Caco-2 (cell line): Measurements from ENCODE around the gene MUSTN1. TPM values are rescaled to one million over a fixed set of nuclear protein-coding genes. Genes with fewer than 3 reads are reported as not detected.

ENCODE experiments used
- BruUV-seq: library from RNA; stranded (reverse); fragments of 400-500 nt; replicated peaks from 2 replicates; lab custom pipeline; 2021; lab: Mats Ljungman, UMichigan
- CTCF ChIA-PET: fragments of 300-600 bp; sonication (Branson Sonifier 250); formaldehyde crosslinking; loops from one replicate; lab custom pipeline; 2022; ENCODE audit warnings: antibody characterized with exemption; lab: Charles Lee
- POLR2A ChIA-PET: fragments of 300-600 bp; sonication (Branson Sonifier 250); formaldehyde crosslinking; loops from one replicate; lab custom pipeline; 2022; ENCODE audit warnings: antibody characterized with exemption; lab: Charles Lee
- DNase-seq, 2 experiments: peaks; one replicate each; pipeline versions ENCODE4 v3.0.0 to v3.0.0-alpha.2; 2020 to 2022
- H3K27me3 ChIP-seq: replicated peaks from 2 replicates; pipeline ENCODE4 v1.6.0; 2011; ENCODE audit warnings: low read length; ENCODE audit not compliant: control insufficient read depth, insufficient read depth
- H3K36me3 ChIP-seq: 2 replicates; pipeline ENCODE4 v1.5.1; 2011; ENCODE audit warnings: low read length; ENCODE audit not compliant: control insufficient read depth, insufficient read depth
- H3K4me1 ChIP-seq: fragments of 250-450 bp; sonication (Bioruptor Pico); 2 replicates; pipeline ENCODE4 v1.5.1; 2020; ENCODE audit warnings: mild to moderate bottlenecking
- H3K4me3 ChIP-seq: 2 replicates; pipeline ENCODE4 v1.5.1; 2011; ENCODE audit warnings: low read depth, mild to moderate bottlenecking, control low read depth, low read length
- H3K9me3 ChIP-seq: fragments of 250-450 bp; sonication (Bioruptor Pico); 2 replicates; pipeline ENCODE4 v1.5.1; 2020; ENCODE audit warnings: mild to moderate bottlenecking, moderate library complexity
- H3K27ac Mint-ChIP-seq: one replicate; pipeline ENCODE4 v1.8.0; 2022; ENCODE audit warnings: mixed read lengths; ENCODE audit not compliant: unreplicated experiment
- H3K27me3 Mint-ChIP-seq: one replicate; pipeline ENCODE4 v1.8.0; 2022; ENCODE audit warnings: mixed read lengths; ENCODE audit not compliant: insufficient read depth, unreplicated experiment
- H3K36me3 Mint-ChIP-seq: one replicate; pipeline ENCODE4 v1.8.0; 2022; ENCODE audit warnings: mild to moderate bottlenecking, mixed read lengths; ENCODE audit not compliant: insufficient read depth, unreplicated experiment
- H3K4me1 Mint-ChIP-seq: one replicate; pipeline ENCODE4 v1.8.0; 2022; ENCODE audit warnings: low read depth, mixed read lengths; ENCODE audit not compliant: unreplicated experiment
- H3K4me3 Mint-ChIP-seq: one replicate; pipeline ENCODE4 v1.8.0; 2022; ENCODE audit warnings: mild to moderate bottlenecking, moderate library complexity, mixed read lengths; ENCODE audit not compliant: unreplicated experiment
- H3K9me3 Mint-ChIP-seq: one replicate; pipeline ENCODE4 v1.8.0; 2022; ENCODE audit warnings: mixed read lengths; ENCODE audit not compliant: unreplicated experiment
- intact Hi-C: fragments of 100-400 bp; cut with micrococcal nuclease; formaldehyde crosslinking; loops from one replicate; pipeline ENCODE4 v1.10.0; 2022; ENCODE audit not compliant: unreplicated experiment
- total RNA-seq: library from RNA; stranded (reverse); gene quantifications from 2 replicates; pipeline ENCODE4 v1.2.3, GENCODE V29; 2022
- TF ChIP-seq, protein P1 (sequence below), 2 experiments: fragments of 200-600 bp in 1 of 2; IDR thresholded peaks; 1 replicate in 1 of 2; 2 replicates in 1 of 2; pipeline versions ENCODE4 v1.5.1 to v1.8.0; 2011 to 2022; ENCODE audit warnings: antibody characterized with exemption in 1 of 2, control low read depth in 1 of 2, inconsistent platforms in 1 of 2, low read depth in 1 of 2, low read length in 1 of 2, mild to moderate bottlenecking in 1 of 2, moderate library complexity in 1 of 2; ENCODE audit not compliant: insufficient read depth in 1 of 2, severe bottlenecking in 1 of 2, unreplicated experiment in 1 of 2

Gene MUSTN1
- total RNA-seq, 1 experiment from 2014 or later, result 1.8 TPM

DNA sequence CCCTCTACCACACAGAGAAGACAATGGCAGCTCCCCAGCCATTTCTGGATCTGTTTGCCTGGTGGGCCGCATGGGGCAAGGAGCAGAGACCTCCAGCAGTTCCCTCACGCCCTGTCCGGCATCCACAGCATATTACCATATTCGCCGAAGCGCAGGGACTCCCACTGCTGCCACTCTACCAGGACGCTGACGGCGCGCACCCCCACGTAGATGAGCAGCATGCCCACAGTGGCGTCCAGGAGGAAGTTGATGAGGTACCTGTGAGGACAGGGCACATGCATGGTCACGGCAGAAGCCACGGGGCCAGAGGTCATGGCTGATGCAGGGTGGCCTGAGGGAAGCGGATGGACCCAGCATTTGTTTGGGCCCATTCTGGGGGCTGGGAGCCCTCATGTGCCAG, 14.8 kb upstream of the MUSTN1 start:
- Mint-ChIP-seq H3K4me3 (no peak overlapping the region), H3K27ac (no peak overlapping the region), H3K9me3 (no peaks in the 10 kb centered on the region), H3K27me3 (no peaks in the 10 kb centered on the region), H3K4me1 (peaks cover 11% of the 10 kb centered on the region), H3K36me3 (peaks cover 6% of the 10 kb centered on the region)
- ChIA-PET CTCF (no interaction called here), POLR2A (no interaction called here)
- intact Hi-C loops, result loop anchor here (2.0 to 5.0 kb wide), 2 partner anchors 43 to 55 kb away; no protein-coding TSS in a partner anchor
- no peak for DNase-seq
- H3K36me3 ChIP-seq, result peaks cover 2% of the 10 kb centered on the region; the same call in 1 of the 2 replicates
- no peaks in the 10 kb centered on the region for H3K4me1 ChIP-seq
- H3K4me3 ChIP-seq, result no peak overlapping the region
- no peaks in the 10 kb centered on the region for H3K27me3 ChIP-seq
- H3K9me3 ChIP-seq, result no peaks in the 10 kb centered on the region
- TF ChIP-seq, protein P1, sequence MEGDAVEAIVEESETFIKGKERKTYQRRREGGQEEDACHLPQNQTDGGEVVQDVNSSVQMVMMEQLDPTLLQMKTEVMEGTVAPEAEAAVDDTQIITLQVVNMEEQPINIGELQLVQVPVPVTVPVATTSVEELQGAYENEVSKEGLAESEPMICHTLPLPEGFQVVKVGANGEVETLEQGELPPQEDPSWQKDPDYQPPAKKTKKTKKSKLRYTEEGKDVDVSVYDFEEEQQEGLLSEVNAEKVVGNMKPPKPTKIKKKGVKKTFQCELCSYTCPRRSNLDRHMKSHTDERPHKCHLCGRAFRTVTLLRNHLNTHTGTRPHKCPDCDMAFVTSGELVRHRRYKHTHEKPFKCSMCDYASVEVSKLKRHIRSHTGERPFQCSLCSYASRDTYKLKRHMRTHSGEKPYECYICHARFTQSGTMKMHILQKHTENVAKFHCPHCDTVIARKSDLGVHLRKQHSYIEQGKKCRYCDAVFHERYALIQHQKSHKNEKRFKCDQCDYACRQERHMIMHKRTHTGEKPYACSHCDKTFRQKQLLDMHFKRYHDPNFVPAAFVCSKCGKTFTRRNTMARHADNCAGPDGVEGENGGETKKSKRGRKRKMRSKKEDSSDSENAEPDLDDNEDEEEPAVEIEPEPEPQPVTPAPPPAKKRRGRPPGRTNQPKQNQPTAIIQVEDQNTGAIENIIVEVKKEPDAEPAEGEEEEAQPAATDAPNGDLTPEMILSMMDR (IDR thresholded peaks at IDR 0.05; ENCODE audit: insufficient read depth in 1 of 2, low read depth in 1 of 2, low read length in 1 of 2, severe bottlenecking in 1 of 2, unreplicated experiment in 1 of 2), result no peak
- no TSS peak for BruUV-seq

DNA sequence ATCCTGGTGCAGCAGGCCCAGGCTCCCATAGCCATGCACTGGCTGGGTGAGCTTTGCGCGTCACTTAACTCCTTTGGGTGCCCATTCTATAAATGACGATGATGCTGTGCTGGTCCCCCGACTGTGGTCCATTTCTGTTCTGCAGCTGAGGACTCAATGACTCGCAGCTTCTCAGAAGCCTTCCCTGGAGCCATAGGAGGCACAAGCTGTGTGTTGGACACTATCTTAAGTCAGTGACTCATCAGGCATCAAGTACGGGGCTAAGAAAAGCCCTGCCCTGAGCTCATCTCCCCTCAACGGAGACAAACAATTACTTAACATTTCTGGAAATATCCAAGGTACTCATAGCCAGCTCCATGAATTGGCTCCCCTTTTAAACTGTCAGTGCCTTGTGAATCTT, 13.8 kb upstream of the MUSTN1 start:
- intact Hi-C loops, result no loop called here
- no TSS peak for BruUV-seq
- Histone ChIP-seq H3K4me3 (no peak overlapping the region), H3K4me1 (no peaks in the 10 kb centered on the region), H3K36me3 (peaks cover 2% of the 10 kb centered on the region; the same call in 1 of the 2 replicates), H3K9me3 (no peaks in the 10 kb centered on the region), H3K27me3 (no peaks in the 10 kb centered on the region)
- TF ChIP-seq, protein P1 (IDR thresholded peaks at IDR 0.05; ENCODE audit: insufficient read depth in 1 of 2, low read depth in 1 of 2, low read length in 1 of 2, severe bottlenecking in 1 of 2, unreplicated experiment in 1 of 2), result no peak
- Mint-ChIP-seq H3K9me3 (no peaks in the 10 kb centered on the region), H3K4me3 (no peak overlapping the region), H3K4me1 (peaks cover 11% of the 10 kb centered on the region), H3K27me3 (no peaks in the 10 kb centered on the region), H3K36me3 (peaks cover 6% of the 10 kb centered on the region), H3K27ac (no peak overlapping the region)
- ChIA-PET CTCF (interaction anchor here (0.6 kb wide), 2 partner anchors 147 to 753 kb away, joined by 3 to 5 read pairs; no protein-coding TSS in a partner anchor), POLR2A (no interaction called here)
- no peak for DNase-seq

DNA sequence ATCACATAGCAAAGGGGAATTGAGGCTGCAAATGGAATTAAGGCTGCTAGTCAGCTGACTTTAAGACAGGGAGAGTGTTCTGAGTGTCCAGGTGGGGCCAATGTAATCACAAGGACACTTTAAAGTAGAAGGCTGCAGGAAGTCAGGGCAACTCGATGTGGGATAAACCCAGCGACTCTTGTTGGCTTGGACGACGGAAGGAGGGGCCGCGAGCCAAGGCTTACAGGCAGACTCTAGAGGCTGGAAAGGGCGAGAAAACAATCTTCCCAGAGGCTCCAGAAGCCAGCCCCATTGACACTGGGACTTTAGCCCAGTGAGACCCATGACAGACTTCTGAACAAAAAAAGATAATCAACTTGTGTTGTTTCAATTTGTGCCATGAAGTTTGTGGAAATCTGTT, 12.9 kb upstream of the MUSTN1 start:
- CTCF ChIA-PET, result interaction anchor here (0.6 kb wide), 2 partner anchors 105 to 754 kb away, joined by 3 read pairs; no protein-coding TSS in a partner anchor
- no TSS peak for BruUV-seq

More for the DNA sequence above, 12.9 kb upstream of the MUSTN1 start:
- H3K36me3 Mint-ChIP-seq, result peaks cover 6% of the 10 kb centered on the region
- POLR2A ChIA-PET, result no interaction called here
- no peak overlapping the region for H3K27ac Mint-ChIP-seq
- no peaks in the 10 kb centered on the region for H3K9me3 Mint-ChIP-seq
- TF ChIP-seq, protein P1 (IDR thresholded peaks at IDR 0.05; ENCODE audit: insufficient read depth in 1 of 2, low read depth in 1 of 2, low read length in 1 of 2, severe bottlenecking in 1 of 2, unreplicated experiment in 1 of 2), result no peak
- Histone ChIP-seq H3K4me3 (no peak overlapping the region), H3K36me3 (peaks cover 2% of the 10 kb centered on the region; the same call in 1 of the 2 replicates), H3K9me3 (no peaks in the 10 kb centered on the region), H3K4me1 (no peaks in the 10 kb centered on the region), H3K27me3 (no peaks in the 10 kb centered on the region)
- no peak overlapping the region for H3K4me3 Mint-ChIP-seq
- intact Hi-C loops, result no loop called here
- no peaks in the 10 kb centered on the region for H3K27me3 Mint-ChIP-seq
- H3K4me1 Mint-ChIP-seq, result peaks cover 9% of the 10 kb centered on the region
- no peak for DNase-seq
